COR-L47 (cell line): ENCODE results near the gene SLC25A21.
"Not testable (repeated sequence)": the region's sequence is repeated elsewhere in the genome, so short reads cannot be mapped to it uniquely, and the experiment has no call there.

Source experiments
- DNase-seq: peaks from one replicate; lab custom pipeline; 2025; lab: John Stamatoyannopoulos, UW

SLC25A21 gene

DNA sequence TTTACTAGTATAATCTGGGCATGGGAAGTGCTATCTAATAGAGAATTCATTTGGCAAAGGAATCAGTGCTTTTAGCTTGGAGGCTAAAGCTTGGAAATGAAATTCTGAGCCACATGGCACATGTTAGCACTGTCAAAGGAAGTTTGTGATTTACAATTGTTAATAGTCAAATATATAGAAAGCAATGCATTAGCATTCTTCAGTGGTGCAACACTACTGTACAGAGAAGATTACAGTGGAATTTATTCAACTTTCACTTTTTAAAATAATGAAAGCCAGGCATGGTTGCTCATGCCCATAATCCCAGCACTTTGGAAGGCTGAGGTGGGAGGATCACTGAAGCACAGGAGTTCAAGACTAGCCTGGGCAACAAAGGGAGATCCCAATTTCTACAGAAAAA is 464.8 kb downstream of the SLC25A21 start:
- DNase-seq: no peak

DNA sequence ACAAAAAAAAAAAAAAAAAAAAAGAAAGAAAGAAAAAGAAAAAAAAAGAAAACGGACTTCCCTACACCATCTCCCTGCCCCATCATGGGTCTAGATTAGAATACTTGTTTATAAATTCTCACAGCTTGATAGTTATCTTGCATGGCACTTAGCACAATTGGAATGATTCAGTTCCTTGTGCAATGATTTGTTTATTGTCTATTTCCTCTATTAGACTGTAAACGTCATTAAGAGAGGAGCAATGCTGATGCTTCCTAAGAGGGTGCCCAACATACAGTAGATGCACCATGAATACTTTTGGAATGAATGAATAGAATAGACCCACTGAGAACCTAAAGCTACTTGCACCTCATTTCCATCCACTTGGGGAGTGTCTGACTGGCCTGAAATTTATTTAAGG is 469.9 kb downstream of the SLC25A21 start:
- DNase-seq: no peak

GRCh38 chr14:36701132-36701531 is 471.3 kb downstream of the SLC25A21 start:
- DNase-seq: no peak

DNA sequence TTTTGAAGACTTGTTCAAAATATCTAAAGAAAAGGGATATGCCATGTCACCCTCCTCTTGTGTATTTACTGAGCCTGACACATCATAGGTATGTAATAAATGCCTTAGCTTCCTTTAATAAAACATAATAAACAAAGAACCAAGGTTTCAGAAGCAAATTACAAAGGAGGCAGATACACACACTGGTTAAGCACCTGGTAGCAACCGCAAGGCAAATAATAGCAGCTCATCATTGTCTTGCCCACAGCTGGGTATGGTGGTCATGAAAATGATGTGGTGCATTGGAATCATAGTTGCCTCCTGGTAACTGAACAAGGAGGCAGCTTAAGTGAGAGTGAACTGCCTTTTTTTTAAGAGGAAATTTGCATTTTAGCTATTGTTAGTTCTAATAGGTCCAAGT is 471.8 kb downstream of the SLC25A21 start:
- DNase-seq: no peak

GRCh38 chr14:36699420-36699819 is 473.0 kb downstream of the SLC25A21 start:
- not testable (repeated sequence) for DNase-seq

GRCh38 chr14:36690311-36691040 is 481.9 kb downstream of the SLC25A21 start:
- no peak for DNase-seq

GRCh38 chr14:36684946-36685345 is 487.5 kb downstream of the SLC25A21 start:
- DNase-seq: no peak

DNA sequence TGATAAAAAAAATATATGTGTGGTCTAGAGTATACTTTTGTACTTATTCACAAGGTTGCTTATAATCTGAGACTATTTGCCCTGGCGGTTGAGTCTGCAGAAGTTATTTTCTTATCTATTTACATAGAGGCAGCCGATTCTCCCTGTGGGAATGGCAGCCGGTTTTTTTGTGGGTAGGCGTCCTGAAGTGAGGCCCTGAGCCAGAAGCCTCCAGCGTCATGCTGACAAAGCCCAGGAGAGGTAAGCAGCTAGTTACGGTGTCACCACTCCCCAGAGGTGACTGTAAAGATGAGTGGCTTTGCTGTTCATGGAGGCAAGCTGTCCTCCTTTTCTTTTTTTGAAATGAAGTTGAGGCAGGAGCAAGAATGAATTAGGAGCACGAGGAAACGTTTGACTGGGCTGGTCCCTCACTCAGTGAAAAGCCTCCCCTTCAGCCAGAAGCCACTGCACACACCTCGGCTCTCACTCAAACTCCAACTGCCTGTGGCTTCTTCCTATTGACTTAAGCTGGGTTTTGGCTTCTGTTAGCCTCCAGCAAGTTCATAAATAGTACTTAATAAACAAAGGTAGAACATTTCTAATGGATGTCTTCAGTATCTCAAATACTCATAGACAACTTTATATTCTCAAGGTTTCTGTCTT is 489.2 kb downstream of the SLC25A21 start:
- DNase-seq: no peak

DNA sequence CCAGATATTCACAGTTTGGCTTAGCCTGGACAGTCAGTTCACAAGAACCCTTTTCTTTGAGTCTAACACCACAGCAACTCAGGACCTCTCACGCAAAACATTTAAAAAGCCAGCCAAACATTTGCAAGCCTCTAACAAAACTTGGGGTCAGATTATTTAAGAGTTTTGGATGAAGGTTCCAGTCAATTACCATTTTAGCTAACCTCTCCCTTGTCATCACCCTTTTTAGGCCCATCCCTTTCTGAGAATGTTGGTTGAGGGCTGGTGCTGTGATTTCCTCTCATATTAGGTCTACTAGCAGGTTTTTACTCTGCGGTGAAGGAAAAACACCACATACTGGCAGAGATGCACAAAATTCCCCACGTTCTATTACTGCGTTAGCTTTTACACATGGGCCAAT is 490.1 kb downstream of the SLC25A21 start:
- DNase-seq: no peak

DNA sequence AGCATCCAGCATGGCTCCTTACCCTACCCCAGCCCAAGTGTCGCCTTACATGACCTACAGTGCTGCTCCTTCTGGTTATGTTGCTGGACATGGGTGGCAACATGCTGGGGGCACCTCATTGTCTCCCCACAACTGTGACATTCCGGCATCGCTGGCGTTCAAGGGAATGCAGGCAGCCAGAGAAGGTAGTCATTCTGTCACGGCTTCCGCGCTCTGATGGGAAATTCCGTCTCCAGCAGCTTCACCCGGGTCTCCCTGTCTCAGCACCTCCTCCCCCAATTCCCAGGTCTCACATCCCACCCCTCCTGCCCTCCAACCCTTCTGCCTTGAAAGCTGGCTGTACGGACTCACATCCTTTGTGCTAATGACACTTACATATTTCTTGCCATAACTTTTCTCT is 496.2 kb downstream of the SLC25A21 start:
- no peak for DNase-seq

GRCh38 chr14:36675581-36675980 is 496.8 kb downstream of the SLC25A21 start:
- no peak for DNase-seq

DNA sequence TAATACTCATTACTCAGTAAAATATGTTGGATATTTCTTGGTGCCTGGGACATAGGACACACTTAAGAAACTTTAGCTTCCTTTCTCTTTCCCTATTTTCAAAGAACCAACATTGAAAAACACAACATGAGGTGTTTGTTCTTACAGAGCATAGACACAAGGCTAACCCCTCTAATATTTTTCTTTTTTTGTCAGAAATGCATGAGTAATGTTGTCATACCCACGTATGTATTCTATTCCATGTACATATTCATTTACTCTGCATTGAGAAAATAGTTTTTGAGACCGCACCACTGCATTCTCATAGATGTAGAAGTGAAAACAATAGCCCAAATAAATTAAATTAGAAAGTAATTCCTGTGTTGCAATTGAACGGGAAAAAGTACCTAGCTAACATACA is 497.7 kb downstream of the SLC25A21 start:
- DNase-seq: no peak

DNA sequence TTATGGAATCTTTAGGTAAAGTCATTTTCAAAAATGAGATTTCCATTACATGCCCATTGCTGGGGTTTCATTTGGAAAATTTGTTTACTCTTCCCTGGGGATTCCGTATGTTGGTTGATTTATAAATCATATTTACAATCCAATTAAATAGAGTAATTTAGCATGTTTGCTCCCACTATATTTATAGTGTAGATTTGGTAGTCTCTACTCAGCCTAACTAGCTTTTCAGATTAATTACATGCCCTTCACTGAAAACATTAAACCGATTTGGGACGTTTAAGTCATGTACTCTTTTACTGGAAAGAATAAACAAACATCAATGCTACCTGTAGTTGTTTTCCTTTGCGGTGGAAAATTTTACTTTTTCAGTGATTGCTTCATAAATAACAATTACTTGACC is 500.3 kb downstream of the SLC25A21 start:
- no peak for DNase-seq

DNA sequence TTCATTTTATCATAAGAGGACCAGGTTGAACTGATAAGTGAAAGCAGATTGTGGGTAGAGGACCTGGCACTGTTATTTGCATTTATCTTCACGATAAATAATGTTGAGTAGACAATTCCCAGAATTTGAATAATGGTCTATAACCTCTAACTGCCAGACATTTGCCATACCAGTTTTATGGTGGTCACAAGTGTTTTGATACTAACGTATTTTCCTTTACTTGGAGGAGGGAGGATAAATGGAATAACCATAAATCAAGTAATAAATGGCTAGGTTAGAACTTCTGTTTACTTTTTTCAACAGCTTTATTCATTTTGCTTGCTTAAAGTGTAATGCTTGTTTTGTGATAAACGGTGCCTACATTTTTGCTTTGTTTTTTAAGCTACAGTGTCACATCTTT is 501.3 kb downstream of the SLC25A21 start:
- no peak for DNase-seq

- DNase-seq: no peak
Measured at GRCh38 chr14:36667679-36668078, 504.7 kb downstream of the SLC25A21 start.

DNA sequence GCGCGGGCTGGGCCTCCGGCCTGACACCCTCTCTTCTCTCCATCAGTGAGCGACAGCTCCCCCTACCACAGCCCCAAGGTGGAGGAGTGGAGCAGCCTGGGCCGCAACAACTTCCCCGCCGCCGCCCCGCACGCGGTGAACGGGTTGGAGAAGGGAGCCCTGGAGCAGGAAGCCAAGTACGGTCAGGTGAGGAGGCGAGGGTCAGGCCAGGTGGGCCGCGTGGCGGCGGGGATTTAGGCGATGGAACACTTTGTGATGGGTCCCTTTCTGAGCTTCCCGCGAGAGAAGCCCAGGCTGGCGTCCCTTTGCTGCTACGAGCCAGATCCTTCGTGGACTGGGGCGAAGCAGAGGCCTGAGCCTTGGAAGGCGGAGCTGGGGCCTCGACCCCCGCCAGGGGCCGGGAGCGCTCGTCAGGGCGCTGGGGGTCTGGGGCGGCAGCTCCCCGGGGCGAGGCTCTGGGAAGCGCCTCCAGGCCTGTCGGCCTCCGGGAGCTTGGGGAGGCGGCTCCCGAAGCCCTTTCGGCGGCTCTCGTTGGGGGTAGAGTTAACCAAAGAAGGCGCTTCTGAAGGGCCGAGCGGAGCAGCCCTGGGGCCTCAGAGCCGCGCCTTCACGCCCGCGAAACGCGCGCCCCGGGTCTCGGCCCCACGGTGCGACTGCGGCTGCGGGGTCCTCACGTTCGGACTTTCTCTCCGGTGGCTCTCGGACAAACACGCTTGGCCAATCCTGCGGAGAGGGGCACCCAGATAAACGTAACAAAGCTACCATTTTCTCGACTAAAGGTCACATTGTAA is 505.8 kb downstream of the SLC25A21 start:
- no peak for DNase-seq

DNA sequence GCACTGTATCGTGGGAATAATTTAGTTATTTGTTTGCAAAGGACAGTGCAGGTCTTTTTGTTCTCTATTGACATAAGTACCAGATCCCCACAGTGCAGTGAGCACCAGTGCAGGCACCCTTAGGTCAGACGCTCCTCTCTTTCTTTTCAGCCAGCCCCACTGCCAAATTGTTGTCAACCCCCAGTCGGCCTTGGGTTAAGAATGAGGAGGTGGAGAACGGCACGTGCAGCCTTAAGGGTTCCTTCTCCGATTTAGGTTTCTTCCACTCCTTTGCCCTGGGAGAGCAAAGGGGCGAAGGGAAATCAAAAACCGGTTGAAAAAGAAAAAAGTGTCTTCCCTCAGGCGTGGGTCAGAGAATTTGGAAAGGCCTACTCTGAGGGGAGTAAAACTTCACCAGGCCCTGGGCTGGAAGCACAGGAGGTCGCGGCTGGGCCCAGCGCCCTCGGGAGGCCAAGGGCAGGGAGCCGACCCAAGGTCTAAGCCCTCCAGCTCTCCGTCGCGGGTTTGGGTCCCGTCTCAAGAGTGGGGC is 506.5 kb downstream of the SLC25A21 start:
- DNase-seq: no peak

GRCh38 chr14:36664322-36665193 is 507.8 kb downstream of the SLC25A21 start:
- DNase-seq: no peak

GRCh38 chr14:36663404-36664321 is 508.7 kb downstream of the SLC25A21 start:
- no peak for DNase-seq

DNA sequence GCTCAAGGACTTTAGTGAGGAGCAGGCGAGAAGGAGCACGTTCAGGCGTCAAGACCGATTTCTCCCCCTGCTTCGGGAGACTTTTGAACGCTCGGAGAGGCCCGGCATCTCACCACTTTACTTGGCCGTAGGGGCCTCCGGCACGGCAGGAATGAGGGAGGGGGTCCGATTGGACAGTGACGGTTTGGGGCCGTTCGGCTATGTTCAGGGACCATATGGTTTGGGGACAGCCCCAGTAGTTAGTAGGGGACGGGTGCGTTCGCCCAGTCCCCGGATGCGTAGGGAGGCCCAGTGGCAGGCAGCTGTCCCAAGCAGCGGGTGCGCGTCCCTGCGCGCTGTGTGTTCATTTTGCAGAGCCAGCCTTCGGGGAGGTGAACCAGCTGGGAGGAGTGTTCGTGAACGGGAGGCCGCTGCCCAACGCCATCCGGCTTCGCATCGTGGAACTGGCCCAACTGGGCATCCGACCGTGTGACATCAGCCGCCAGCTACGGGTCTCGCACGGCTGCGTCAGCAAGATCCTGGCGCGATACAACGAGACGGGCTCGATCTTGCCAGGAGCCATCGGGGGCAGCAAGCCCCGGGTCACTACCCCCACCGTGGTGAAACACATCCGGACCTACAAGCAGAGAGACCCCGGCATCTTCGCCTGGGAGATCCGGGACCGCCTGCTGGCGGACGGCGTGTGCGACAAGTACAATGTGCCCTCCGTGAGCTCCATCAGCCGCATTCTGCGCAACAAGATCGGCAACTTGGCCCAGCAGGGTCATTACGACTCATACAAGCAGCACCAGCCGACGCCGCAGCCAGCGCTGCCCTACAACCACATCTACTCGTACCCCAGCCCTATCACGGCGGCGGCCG is 509.6 kb downstream of the SLC25A21 start:
- peak; percentile 51 for DNase-seq
